Astrocyte of the hippocampus (primary cell): ENCODE measurements around the gene B4GALNT3.

Source experiments
- DNase-seq: peaks from one replicate; pipeline ENCODE4 v3.0.0; 2011; ENCODE audit warnings: low read depth, low spot score

Gene B4GALNT3

DNA sequence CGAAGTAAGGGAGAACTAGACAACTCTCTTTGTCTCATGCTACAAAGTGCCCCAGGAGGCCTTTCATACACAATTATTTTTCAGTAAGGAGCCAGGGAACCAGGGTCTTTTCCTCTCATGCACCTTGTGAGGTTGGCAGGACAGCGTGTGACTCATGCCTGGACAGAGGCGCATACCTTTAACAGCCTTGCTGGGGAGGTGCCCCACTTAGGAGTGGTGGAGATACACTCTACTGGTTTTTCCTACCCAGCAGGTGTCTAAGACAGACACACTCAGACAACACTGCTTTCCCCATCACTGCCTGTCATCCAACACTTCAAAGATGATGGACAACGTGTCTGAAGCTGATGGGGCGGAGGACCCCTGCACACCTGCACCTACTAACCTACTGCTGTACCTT is 49.1 kb downstream of the B4GALNT3 start:
- no peak for DNase-seq

GRCh38 chr12:509500-509899 is 49.8 kb downstream of the B4GALNT3 start:
- peak; percentile 36 for DNase-seq

- peak; percentile 8 for DNase-seq
Observed at GRCh38 chr12:510071-510825, 50.5 kb downstream of the B4GALNT3 start.

GRCh38 chr12:512933-513332 is 53.2 kb downstream of the B4GALNT3 start:
- DNase-seq = no peak

- no peak for DNase-seq
Observed at GRCh38 chr12:513446-513845, 53.7 kb downstream of the B4GALNT3 start.

DNA sequence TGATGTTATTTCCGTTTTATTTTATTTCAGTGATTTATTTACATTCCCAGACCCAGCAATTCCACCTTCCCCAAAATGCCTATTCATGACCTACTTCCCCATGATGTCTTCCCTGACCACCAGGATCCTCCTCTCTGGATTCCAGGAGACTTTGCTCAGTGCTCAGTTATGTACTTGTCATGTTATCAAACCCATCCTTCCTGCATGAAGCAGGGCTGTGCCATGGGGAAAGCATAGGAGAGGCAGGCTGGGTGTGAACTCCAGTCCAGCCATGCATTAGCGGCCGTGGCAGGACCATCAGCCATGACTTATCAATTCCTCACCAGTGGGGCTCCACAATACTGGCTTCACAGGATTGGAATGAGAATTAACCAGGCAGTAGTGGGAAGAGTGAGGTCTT is 57.8 kb downstream of the B4GALNT3 start:
- DNase-seq = no peak

DNA sequence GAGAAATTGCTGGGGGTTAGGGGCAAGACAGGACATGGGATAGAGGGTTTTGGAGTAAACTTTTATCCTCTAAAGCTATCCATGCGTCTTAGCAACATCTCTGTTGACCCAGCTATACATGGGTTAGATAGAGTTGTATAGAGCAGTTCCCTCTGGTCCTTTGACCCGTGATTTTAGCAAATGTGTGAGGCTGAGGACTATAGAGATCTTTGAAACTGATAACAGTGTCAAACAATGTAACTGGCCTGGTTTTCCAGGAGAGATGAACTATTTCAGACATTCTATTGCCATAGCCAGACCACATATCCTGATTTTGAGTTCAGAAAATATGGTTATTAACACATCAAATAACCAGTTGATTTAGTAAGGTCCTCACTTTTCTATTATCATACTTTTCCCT is 60.4 kb downstream of the B4GALNT3 start:
- DNase-seq = no peak

- DNase-seq = no peak
Observed at GRCh38 chr12:522692-523378, 63.1 kb downstream of the B4GALNT3 start.

DNA sequence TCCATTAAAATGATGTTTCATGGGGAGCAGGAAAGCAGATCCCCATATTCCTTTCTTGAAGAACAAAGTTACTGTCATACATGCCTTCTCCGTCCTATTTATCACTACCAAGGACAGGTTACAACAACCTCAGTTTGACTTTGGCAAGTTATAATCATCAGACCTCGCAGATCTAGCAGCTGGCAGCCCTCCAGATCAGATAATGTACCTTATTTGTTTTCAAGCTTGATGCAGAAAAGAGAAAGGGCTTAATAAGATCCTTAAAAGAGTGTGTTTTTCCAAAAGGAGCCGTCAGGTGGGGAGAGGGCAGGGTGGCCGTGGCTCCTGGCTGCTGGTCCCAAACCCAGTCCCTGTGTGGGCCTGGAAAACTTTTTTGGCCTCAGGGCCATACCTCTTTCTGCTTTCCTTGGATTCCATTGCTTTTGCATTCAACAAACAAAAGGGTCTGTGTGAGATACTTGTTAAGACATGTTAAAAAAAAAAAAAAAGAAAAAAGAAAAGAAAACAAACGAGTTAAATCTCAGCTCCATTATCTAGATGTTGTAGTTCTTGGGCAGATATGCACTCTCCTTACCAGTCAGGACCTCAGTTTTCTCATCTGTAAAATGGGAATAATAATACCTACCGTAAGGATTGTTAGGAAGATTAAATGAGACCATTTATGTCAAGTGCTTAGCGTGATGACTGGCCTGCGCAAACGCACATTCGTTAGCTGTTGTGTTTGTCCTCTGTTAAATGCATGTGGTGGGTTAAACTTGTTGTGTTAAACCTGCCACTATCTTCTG is 64.6 kb downstream of the B4GALNT3 start:
- peak; percentile 39 for DNase-seq

DNA sequence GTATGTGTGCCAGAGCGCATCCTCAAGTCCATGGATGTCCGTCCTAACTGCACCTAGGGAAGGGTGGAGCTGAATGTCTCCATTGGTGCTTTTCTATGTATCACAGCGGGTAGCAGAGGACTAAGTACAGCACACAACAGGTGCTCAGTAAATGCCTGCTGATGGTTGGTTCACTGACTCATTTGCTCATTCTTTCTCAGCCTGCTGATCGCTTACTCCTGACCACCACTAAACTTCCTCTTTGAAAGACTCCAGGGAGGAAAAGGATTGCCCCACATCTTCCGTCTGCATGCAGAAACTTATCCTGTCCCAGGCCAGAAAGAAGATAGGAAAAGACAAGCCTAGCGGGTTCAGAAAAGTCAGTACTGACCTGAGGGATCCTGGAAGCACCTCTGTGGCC is 66.3 kb downstream of the B4GALNT3 start:
- DNase-seq = no peak

GRCh38 chr12:527241-527640 is 67.5 kb downstream of the B4GALNT3 start:
- no peak for DNase-seq

- DNase-seq = no peak
Observed at GRCh38 chr12:527729-528128, 68.0 kb downstream of the B4GALNT3 start.

DNA sequence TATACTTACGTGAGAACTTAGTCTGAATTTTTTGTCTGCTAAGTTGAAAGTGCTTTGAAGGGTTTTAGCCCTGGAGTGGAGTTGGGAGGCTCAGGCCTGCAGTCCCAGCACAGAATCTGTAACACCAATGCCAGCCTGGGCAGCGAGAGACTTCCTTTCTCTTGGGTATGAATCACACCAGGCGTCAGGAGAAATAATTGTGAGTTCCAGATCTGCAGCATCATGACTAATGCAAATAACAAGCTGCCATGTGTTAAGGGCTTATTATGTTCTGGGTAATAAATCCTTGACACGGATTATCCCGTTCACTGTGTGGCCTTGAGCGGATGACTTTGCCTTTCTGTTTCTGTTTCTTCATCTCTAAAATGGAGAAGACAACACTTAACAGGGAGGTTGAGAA is 70.6 kb downstream of the B4GALNT3 start:
- peak; percentile 71 for DNase-seq

- no peak for DNase-seq
Observed at GRCh38 chr12:530821-531220, 71.1 kb downstream of the B4GALNT3 start.

- peak; percentile 57 for DNase-seq
Observed at GRCh38 chr12:531951-532585, 72.3 kb downstream of the B4GALNT3 start.

GRCh38 chr12:532908-533565 is 73.3 kb downstream of the B4GALNT3 start:
- no peak for DNase-seq

DNA sequence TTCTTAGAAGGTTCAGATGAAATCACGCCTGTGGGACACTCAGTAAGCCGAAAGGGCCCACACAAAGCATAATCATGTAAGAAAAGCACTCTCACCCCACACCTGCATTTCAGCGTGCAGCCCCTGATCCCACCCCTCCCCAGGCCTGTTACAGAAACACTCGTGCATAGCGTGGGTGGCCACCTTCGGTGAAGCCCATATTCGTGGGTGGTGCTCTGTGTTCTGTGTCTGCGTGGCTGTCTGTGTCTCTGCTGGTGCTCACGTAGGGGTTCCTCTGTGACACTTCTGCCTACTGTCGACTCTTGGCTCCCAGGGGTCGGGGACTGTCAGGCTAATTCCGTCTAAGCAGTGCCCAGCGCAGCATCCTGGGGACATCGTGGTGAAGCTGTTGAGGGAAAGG is 74.0 kb downstream of the B4GALNT3 start:
- DNase-seq = no peak

DNA sequence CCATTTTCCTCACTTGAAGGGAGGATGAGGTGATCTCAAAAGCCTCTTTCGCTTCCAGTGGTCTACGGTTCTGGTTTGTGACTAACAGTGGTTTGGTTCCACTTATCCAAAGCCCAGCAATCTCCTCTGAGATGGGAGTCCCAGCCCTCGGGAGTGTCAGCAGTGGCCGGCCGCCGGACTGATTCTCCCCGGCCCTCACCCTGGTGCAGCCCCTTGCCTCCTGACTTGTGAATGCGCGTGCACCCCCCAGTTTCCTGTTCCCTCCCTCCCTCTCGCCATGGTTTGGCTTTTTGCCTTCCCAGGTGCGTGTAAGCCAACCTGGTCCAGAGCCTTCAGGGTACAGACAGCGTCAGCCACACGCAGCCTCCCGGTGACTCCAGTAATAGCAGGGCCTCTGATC is 74.5 kb downstream of the B4GALNT3 start:
- DNase-seq = no peak

- DNase-seq = no peak
Observed at GRCh38 chr12:535396-535795, 75.7 kb downstream of the B4GALNT3 start.

- DNase-seq = no peak
Observed at GRCh38 chr12:536751-537245, 77.1 kb downstream of the B4GALNT3 start.

DNA sequence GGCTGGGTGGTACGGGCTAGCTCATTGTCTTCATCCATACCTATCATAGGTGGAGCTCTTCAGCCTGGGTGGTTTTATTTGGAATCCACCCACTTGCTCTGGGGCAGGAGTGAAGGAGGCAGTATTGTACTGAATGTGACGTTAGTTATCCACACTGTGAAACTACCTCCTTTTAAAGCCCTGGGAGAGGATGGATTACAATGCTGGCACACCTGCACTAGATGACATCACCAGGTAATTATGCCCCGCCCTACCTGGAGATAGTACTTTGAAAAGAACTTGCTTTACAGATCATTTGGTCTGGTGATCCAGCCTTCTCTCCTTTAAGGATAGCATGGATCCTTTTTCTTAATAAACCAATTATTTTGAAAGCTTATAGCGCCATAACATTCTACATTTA is 78.0 kb downstream of the B4GALNT3 start:
- no peak for DNase-seq
